AG04449 (cell line): ENCODE measurements around the gene REPS2.

Experiments
- CTCF ChIA-PET: fragments of 350-600 bp; formaldehyde crosslinking; extraction: SDS; loops from one replicate; lab custom pipeline; 2021; ENCODE audit warnings: antibody characterized with exemption; lab: Yijun Ruan, JAX
- POLR2A ChIA-PET: fragments of 400-600, 350-600 bp; formaldehyde crosslinking; extraction: SDS; loops from one replicate; lab custom pipeline; 2020; ENCODE audit warnings: antibody characterized with exemption, inconsistent platforms; lab: Yijun Ruan, JAX
- DNase-seq: peaks from one replicate; pipeline ENCODE4 v3.0.0-alpha.2; 2010; ENCODE audit warnings: low read depth, low spot score
- H3K4me3 ChIP-seq: 2 replicates; pipeline ENCODE4 v1.5.1; 2011; ENCODE audit warnings: low read depth, mild to moderate bottlenecking, control low read depth, low read length
- TF ChIP-seq, protein P1 (sequence below): IDR thresholded peaks from one replicate; pipeline ENCODE4 v1.5.1; 2011; ENCODE audit warnings: mild to moderate bottlenecking, moderate library complexity, low read length, control low read depth, inconsistent platforms; ENCODE audit not compliant: insufficient read depth; ENCODE audit errors: missing control alignments

The REPS2 gene

DNA sequence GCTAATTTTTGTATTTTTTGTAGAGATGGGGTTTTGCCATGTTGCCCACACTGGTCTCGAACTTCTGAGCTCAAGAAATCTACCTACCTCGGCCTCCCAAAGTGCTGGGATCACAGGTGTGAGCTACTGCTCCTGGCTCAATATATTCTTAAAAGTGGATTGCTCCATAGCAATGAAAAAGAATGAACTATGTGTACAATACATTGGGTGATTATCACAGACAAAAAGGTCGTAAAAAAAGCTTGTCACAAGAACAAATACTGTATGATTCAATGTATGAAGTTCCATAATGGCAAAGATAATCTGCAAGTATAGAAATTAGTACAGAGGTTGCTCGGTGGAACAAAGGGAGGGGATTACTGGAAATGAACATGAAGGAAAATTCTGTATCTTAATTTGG, 70.7 kb downstream of the REPS2 start:
- ChIA-PET CTCF (no interaction called here), POLR2A (no interaction called here)
- TF ChIP-seq, protein P1, sequence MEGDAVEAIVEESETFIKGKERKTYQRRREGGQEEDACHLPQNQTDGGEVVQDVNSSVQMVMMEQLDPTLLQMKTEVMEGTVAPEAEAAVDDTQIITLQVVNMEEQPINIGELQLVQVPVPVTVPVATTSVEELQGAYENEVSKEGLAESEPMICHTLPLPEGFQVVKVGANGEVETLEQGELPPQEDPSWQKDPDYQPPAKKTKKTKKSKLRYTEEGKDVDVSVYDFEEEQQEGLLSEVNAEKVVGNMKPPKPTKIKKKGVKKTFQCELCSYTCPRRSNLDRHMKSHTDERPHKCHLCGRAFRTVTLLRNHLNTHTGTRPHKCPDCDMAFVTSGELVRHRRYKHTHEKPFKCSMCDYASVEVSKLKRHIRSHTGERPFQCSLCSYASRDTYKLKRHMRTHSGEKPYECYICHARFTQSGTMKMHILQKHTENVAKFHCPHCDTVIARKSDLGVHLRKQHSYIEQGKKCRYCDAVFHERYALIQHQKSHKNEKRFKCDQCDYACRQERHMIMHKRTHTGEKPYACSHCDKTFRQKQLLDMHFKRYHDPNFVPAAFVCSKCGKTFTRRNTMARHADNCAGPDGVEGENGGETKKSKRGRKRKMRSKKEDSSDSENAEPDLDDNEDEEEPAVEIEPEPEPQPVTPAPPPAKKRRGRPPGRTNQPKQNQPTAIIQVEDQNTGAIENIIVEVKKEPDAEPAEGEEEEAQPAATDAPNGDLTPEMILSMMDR: no peak
- no peak for DNase-seq
- H3K4me3 ChIP-seq: no peak overlapping the region

DNA sequence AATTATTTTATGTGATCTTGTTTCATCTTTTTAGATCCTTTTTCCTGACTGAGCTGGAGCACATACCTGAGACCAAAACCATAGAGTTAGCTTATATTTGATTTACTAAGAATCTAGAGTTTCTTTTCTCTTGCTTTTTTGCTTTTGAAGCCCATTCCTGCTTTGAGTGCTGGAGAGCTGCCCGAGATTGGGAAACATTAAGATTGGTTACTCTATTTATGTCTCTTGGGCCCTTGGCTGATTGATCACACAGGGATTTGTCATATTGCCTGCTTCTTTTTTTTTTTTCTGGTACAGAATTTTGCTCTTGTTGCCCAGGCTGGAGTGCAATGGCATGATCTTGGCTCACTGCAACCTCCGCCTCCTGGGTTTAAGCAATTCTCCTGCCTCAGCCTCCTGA, 73.9 kb downstream of the REPS2 start:
- POLR2A ChIA-PET: no interaction called here
- no peak overlapping the region for H3K4me3 ChIP-seq
- DNase-seq: no peak
- TF ChIP-seq, protein P1: no peak
- CTCF ChIA-PET: no interaction called here

DNA sequence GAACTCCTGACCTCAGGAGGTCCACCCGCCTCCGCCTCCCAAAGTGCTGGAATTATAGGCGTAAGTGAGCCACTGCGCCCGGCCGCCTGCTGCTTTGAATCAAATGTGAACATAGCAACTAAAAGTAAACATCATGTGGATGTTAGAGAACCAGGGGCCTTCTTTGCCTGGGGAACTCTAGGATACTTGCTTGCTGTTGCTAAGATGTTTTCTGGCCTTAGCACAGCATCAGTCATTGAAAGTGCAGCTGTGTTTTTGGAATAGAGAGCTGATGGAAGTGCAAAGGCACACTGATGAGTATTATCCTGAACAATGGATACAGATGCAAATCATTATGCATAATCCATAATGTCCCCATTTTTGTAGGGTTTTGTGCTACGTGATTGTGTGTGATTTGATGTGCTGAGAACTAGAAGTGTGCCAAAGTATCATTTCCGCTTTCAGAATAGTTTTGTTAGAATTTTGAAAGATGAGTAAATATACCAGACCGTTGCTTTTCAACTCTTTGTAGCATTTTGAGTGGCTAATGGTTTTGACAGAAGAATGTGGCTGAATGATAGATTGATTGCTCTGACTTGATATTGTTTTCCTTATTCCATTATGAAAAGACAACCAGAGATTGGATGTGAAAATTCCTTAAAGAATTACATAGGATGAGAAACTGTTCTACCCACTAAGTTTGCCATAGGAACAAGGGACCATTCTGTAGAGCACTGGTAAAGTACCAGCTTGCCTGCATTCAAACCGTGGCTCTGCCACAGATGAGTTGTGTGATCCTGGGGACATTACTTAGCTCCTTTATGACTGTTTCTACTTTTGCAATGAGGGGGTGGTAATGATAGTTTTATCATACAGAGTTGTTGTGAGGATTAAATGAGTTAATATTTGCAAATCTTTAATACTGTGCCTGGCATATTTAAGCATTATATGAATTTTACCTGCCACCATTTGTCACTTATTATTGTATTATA, 74.7 kb downstream of the REPS2 start:
- no peak overlapping the region for H3K4me3 ChIP-seq
- TF ChIP-seq, protein P1: no peak
- POLR2A ChIA-PET: no interaction called here
- no peak for DNase-seq
- CTCF ChIA-PET: interaction anchor here (1.6 kb wide), 1 partner anchor 25 kb away, joined by 5 read pairs; no protein-coding TSS in a partner anchor

DNA sequence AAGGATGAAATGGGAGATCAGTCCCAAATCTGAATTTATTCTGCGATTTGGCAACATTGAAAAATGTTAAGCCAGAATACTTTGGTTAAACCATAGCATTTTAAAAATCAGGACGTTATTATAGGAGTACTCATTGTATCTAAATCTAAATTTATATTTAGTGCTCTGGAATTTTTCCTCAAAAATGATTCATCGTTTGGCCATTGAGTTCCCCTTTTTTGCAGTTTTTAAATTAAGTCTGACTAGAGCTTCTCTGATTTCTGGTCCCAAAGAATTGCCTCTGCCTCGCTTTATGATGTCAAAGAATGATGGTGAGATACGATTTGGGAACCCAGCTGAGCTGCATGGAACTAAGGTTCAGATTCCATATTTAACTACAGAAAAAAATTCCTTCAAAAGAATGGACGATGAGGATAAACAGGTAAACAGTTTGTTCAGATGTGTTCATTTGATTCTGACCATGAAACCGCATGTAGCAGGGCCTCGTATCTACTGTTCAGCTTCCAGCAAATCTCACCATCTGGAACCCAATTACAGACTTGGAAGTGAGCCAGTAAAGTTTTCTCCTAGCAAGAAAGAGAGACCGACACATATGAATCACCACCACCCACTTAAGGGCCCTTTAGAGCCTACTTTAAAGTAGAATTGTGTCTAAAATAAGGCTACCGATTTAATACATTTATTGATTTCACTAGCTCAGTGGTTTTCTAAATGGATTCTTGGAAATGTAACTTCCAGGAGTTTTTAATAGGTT, 75.6 kb downstream of the REPS2 start:
- CTCF ChIA-PET: interaction anchor here (1.6 kb wide), 1 partner anchor 24 kb away, joined by 5 read pairs; no protein-coding TSS in a partner anchor
- H3K4me3 ChIP-seq: no peak overlapping the region
- DNase-seq: no peak
- TF ChIP-seq, protein P1: no peak
- POLR2A ChIA-PET: no interaction called here

DNA sequence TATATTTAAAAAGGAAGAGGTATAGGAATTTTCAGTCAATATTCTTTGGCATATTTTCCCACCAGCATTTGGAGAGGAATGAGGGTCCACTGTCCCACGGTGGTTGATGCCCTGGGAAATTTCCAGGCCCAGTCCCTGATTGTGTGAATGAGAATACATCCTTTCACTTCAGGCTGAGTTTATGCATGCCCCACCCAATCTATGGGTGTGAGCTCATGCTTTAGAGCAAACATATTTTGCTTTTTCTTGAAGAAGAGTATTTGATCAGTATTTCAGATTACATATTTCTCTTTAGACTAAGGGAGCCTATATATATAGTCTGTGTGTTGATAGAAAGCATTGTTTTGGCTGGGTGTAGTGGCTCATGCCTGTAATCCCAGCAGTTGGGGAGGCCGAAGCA, 77.2 kb downstream of the REPS2 start:
- DNase-seq: no peak
- ChIA-PET CTCF (no interaction called here), POLR2A (no interaction called here)
- H3K4me3 ChIP-seq: no peak overlapping the region
- TF ChIP-seq, protein P1: no peak

GRCh38 chrX:17024886-17025285, 78.4 kb downstream of the REPS2 start:
- ChIA-PET CTCF (no interaction called here), POLR2A (no interaction called here)
- TF ChIP-seq, protein P1: no peak
- no peak overlapping the region for H3K4me3 ChIP-seq
- no peak for DNase-seq
